HEK293 (cell line): ENCODE measurements around the gene HARBI1.

Experiments
- CTCF ChIA-PET: fragments of 350-600 bp; formaldehyde crosslinking; extraction: SDS; loops from one replicate; lab custom pipeline; 2021; ENCODE audit warnings: antibody characterized with exemption; lab: Yijun Ruan, JAX
- POLR2A ChIA-PET: fragments of 300-600 bp; formaldehyde crosslinking; extraction: SDS; loops from one replicate; lab custom pipeline; 2020; ENCODE audit warnings: antibody characterized with exemption, inconsistent platforms; lab: Yijun Ruan, JAX
- H3K27ac ChIP-seq: fragments of 200-500 bp; sonication (Bioruptor generic); 2 replicates; pipeline ENCODE4 v1.5.1; 2014; ENCODE audit warnings: low read depth, low read length, control low read depth, inconsistent platforms; ENCODE audit errors: extremely low read depth
- H3K36me3 ChIP-seq, 2 experiments: fragments of 200-500 bp in 1 of 2; sonication (Bioruptor generic) in 1 of 2; 1 replicate in 1 of 2; 2 replicates in 1 of 2; pipeline ENCODE4 v1.5.1; 2014 to 2017; ENCODE audit warnings: inconsistent platforms in 2 of 2, low read length in 2 of 2; ENCODE audit not compliant: control insufficient read depth in 2 of 2, insufficient read depth in 1 of 2
- H3K4me1 ChIP-seq: fragments of 200-500 bp; sonication (Bioruptor generic); 2 replicates; pipeline ENCODE4 v1.5.1; 2014; ENCODE audit warnings: mild to moderate bottlenecking, low read length, inconsistent platforms; ENCODE audit not compliant: control insufficient read depth, insufficient read depth
- H3K4me3 ChIP-seq: 2 replicates; pipeline ENCODE4 v1.5.1; 2011; ENCODE audit warnings: low read depth, mild to moderate bottlenecking, control low read depth, low read length, moderate library complexity
- H3K9me3 ChIP-seq: fragments of 200-500 bp; sonication (Bioruptor generic); 2 replicates; pipeline ENCODE4 v1.5.1; 2014; ENCODE audit warnings: low read depth, low read length, inconsistent platforms; ENCODE audit not compliant: control insufficient read depth, insufficient read depth
- INSM2 ChIP-seq: fragments of 450-650 bp; formaldehyde crosslinking; IDR thresholded peaks from 2 replicates; pipeline ENCODE4 v1.5.1; 2016; ENCODE audit warnings: missing biosample characterization, missing genetic modification characterization
- KLF17 ChIP-seq: fragments of 450-650 bp; formaldehyde crosslinking; IDR thresholded peaks from 2 replicates; pipeline ENCODE4 v1.5.1; 2016; ENCODE audit warnings: missing biosample characterization, missing genetic modification characterization
- MEIS1 ChIP-seq: sonication (generic); formaldehyde crosslinking; IDR thresholded peaks from 2 replicates; pipeline ENCODE4 v1.8.1; 2022; ENCODE audit warnings: missing genetic modification reagents, mild to moderate bottlenecking, borderline replicate concordance
- YY2 ChIP-seq: fragments of 450-650 bp; formaldehyde crosslinking; IDR thresholded peaks from 2 replicates; pipeline ENCODE4 v1.5.1; 2016; ENCODE audit warnings: missing biosample characterization, missing genetic modification characterization
- ZBTB20 ChIP-seq: fragments of 450-650 bp; formaldehyde crosslinking; IDR thresholded peaks from 2 replicates; pipeline ENCODE4 v1.5.1; 2016; ENCODE audit warnings: missing biosample characterization, missing genetic modification characterization
- ZBTB44 ChIP-seq: fragments of 450-650 bp; IDR thresholded peaks from 2 replicates; pipeline ENCODE4 v1.5.1; 2018; ENCODE audit warnings: missing biosample characterization, mild to moderate bottlenecking, missing genetic modification characterization
- ZBTB49 ChIP-seq: fragments of 450-650 bp; formaldehyde crosslinking; IDR thresholded peaks from 2 replicates; pipeline ENCODE4 v1.5.1; 2016; ENCODE audit warnings: missing biosample characterization, missing genetic modification characterization, low read depth
- ZFP41 ChIP-seq: fragments of 450-650 bp; formaldehyde crosslinking; IDR thresholded peaks from 2 replicates; pipeline ENCODE4 v1.5.1; 2016; ENCODE audit warnings: missing biosample characterization, missing genetic modification characterization, borderline replicate concordance
- ZFP69B ChIP-seq: fragments of 450-650 bp; formaldehyde crosslinking; IDR thresholded peaks from 2 replicates; pipeline ENCODE4 v1.5.1; 2016; ENCODE audit warnings: missing biosample characterization, missing genetic modification characterization
- ZNF121 ChIP-seq: fragments of 450-650 bp; formaldehyde crosslinking; IDR thresholded peaks from 2 replicates; pipeline ENCODE4 v1.5.1; 2016; ENCODE audit warnings: missing biosample characterization, missing genetic modification characterization
- ZNF211 ChIP-seq: fragments of 450-650 bp; formaldehyde crosslinking; IDR thresholded peaks from 2 replicates; pipeline ENCODE4 v1.5.1; 2016; ENCODE audit warnings: low read depth, missing biosample characterization, missing genetic modification characterization
- ZNF24 ChIP-seq: fragments of 450-650 bp; formaldehyde crosslinking; IDR thresholded peaks from 2 replicates; pipeline ENCODE4 v1.5.1; 2016; ENCODE audit warnings: missing biosample characterization, missing genetic modification characterization
- ZNF280D ChIP-seq: fragments of 450-650 bp; formaldehyde crosslinking; IDR thresholded peaks from 2 replicates; pipeline ENCODE4 v1.5.1; 2016; ENCODE audit warnings: missing biosample characterization, missing genetic modification characterization
- ZNF394 ChIP-seq: fragments of 450-650 bp; formaldehyde crosslinking; IDR thresholded peaks from 2 replicates; pipeline ENCODE4 v1.5.1; 2016; ENCODE audit warnings: missing biosample characterization, missing genetic modification characterization, mild to moderate bottlenecking, moderate library complexity, borderline replicate concordance
- ZNF398 ChIP-seq: fragments of 450-650 bp; formaldehyde crosslinking; IDR thresholded peaks from 2 replicates; pipeline ENCODE4 v1.5.1; 2017; ENCODE audit warnings: missing biosample characterization, missing genetic modification characterization
- ZNF664 ChIP-seq: fragments of 450-650 bp; formaldehyde crosslinking; IDR thresholded peaks from 2 replicates; pipeline ENCODE4 v1.5.1; 2016; ENCODE audit warnings: missing biosample characterization, missing genetic modification characterization
- ZNF837 ChIP-seq: fragments of 450-650 bp; formaldehyde crosslinking; IDR thresholded peaks from 2 replicates; pipeline ENCODE4 v1.5.1; 2016; ENCODE audit warnings: missing biosample characterization, missing genetic modification characterization
- ZSCAN18 ChIP-seq: fragments of 450-650 bp; formaldehyde crosslinking; IDR thresholded peaks from 2 replicates; pipeline ENCODE4 v1.5.1; 2016; ENCODE audit warnings: missing biosample characterization, missing genetic modification characterization

The HARBI1 gene

GRCh38 chr11:46664612-46665011 is 47.6 kb upstream of the HARBI1 start (continued):
- TF ChIP-seq ZBTB49 (no peak), ZFP41 (tag by site-specific recombination) (no peak), MEIS1 (CRISPR knock-in tag) (no peak)

- no peak for TF ChIP-seq ZSCAN18
- no peak for TF ChIP-seq ZNF24 (tag by site-specific recombination)
- no peak for TF ChIP-seq ZFP69B (tag by site-specific recombination)
- TF ChIP-seq INSM2 (tag by site-specific recombination), result no peak
- no peak for TF ChIP-seq ZBTB20
- no peak for TF ChIP-seq KLF17 (tag by site-specific recombination)
- no peak for TF ChIP-seq ZNF837 (tag by site-specific recombination)
- no peak for TF ChIP-seq ZNF664
- no peak for TF ChIP-seq YY2 (tag by site-specific recombination)
- TF ChIP-seq ZNF211 (tag by site-specific recombination), result no peak
- ChIA-PET CTCF (interaction anchor here (0.7 kb wide), 1 partner anchor 500 kb away, joined by 5 read pairs; no protein-coding TSS in a partner anchor), POLR2A (no interaction called here)
- H3K27ac ChIP-seq, result no peak overlapping the region
- peaks cover 9 to 85% of the 10 kb centered on the region in 2 experiments for H3K36me3 ChIP-seq
- H3K4me1 ChIP-seq, result no peaks in the 10 kb centered on the region
- no peaks in the 10 kb centered on the region for H3K9me3 ChIP-seq
- no peak overlapping the region for H3K4me3 ChIP-seq
Observed at GRCh38 chr11:46663277-46663940, 46.4 kb upstream of the HARBI1 start.

- ChIA-PET CTCF (no interaction called here), POLR2A (no interaction called here)
- H3K27ac ChIP-seq, result no peak overlapping the region
- H3K36me3 ChIP-seq, result peaks cover 14 to 85% of the 10 kb centered on the region in 2 experiments
- no peaks in the 10 kb centered on the region for H3K4me1 ChIP-seq
- H3K9me3 ChIP-seq, result no peaks in the 10 kb centered on the region
- H3K4me3 ChIP-seq, result no peak overlapping the region
- no peak for TF ChIP-seq ZNF394
- no peak for TF ChIP-seq ZNF121 (tag by site-specific recombination)
- TF ChIP-seq ZNF398 (tag by site-specific recombination), result no peak
- no peak for TF ChIP-seq ZBTB44 (tag by site-specific recombination)
- no peak for TF ChIP-seq ZNF280D (tag by site-specific recombination)
Observed at GRCh38 chr11:46662366-46662765, 45.3 kb upstream of the HARBI1 start.
